Measurements from ENCODE around the gene PTMS.

DNA sequence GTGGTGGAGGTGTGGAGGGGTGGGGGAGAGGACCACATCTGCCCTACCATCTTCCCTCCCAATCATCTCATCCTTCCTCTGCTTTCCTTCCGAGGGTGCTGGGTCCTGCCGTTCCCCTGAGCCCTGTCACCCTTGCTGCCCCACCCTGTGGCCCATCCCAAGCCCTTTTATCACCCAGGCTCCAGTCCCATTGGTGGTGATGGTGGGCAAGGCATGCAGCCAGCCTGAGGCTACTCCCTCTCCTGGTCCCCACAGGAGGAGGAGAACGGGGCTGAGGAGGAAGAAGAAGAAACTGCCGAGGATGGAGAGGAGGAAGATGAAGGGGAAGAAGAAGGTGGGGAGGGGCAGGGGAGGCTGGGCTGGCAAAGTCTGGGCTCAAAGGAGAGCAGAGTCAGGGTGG is 3.5 kb downstream of the PTMS start:
- TF ChIP-seq, protein P1, sequence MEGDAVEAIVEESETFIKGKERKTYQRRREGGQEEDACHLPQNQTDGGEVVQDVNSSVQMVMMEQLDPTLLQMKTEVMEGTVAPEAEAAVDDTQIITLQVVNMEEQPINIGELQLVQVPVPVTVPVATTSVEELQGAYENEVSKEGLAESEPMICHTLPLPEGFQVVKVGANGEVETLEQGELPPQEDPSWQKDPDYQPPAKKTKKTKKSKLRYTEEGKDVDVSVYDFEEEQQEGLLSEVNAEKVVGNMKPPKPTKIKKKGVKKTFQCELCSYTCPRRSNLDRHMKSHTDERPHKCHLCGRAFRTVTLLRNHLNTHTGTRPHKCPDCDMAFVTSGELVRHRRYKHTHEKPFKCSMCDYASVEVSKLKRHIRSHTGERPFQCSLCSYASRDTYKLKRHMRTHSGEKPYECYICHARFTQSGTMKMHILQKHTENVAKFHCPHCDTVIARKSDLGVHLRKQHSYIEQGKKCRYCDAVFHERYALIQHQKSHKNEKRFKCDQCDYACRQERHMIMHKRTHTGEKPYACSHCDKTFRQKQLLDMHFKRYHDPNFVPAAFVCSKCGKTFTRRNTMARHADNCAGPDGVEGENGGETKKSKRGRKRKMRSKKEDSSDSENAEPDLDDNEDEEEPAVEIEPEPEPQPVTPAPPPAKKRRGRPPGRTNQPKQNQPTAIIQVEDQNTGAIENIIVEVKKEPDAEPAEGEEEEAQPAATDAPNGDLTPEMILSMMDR (IDR thresholded peaks at IDR 0.05): no peak
- TF ChIP-seq POLR2A (IDR thresholded peaks at IDR 0.05): no peak
